GM12864 (cell line): ENCODE data around the gene KCNG2.

ENCODE experiments used
- DNase-seq: peaks from one replicate; pipeline ENCODE4 v3.0.0-alpha.2; 2011; ENCODE audit warnings: low read depth
- H3K4me3 ChIP-seq: 2 replicates; pipeline ENCODE4 v1.5.1; 2011; ENCODE audit warnings: mild to moderate bottlenecking, low read depth, low read length, control low read depth
- TF ChIP-seq, protein P1 (sequence below): IDR thresholded peaks from 2 replicates; pipeline ENCODE4 v1.5.1; 2011; ENCODE audit warnings: low read depth, mild to moderate bottlenecking, moderate library complexity, low read length, control low read depth, inconsistent platforms; ENCODE audit errors: missing control alignments

KCNG2 gene

DNA sequence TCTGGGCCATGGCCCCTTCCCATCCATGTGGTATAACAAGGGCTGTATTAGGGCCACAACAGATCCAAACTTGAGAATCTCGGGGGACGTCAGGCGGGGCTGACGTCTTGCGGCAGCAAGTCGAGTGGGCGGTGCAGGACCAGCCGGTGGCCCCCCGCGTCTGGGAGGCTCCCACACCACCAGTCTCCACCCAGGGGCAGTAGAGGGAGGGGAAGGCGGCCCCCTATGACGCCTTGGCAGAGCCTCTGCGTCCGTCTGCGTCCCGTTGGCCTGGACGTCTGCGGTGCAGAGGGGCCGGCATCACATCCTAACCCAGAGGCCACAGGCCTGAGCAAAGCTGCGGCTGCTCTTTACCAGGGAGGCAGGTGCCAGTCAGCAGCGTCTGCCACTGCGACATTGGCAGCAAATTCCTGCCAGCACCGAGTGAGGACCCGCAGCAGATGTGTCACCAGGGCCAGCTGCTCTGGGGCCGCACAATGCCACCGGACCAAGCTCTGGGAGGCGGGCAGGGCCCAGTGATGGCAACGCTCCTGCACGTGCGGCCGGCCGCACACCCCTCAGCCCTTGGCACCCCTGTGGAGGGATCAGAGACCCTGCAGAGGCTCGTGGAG lies 73.8 kb downstream of the KCNG2 start:
- no peak overlapping the region for H3K4me3 ChIP-seq
- TF ChIP-seq, protein P1, sequence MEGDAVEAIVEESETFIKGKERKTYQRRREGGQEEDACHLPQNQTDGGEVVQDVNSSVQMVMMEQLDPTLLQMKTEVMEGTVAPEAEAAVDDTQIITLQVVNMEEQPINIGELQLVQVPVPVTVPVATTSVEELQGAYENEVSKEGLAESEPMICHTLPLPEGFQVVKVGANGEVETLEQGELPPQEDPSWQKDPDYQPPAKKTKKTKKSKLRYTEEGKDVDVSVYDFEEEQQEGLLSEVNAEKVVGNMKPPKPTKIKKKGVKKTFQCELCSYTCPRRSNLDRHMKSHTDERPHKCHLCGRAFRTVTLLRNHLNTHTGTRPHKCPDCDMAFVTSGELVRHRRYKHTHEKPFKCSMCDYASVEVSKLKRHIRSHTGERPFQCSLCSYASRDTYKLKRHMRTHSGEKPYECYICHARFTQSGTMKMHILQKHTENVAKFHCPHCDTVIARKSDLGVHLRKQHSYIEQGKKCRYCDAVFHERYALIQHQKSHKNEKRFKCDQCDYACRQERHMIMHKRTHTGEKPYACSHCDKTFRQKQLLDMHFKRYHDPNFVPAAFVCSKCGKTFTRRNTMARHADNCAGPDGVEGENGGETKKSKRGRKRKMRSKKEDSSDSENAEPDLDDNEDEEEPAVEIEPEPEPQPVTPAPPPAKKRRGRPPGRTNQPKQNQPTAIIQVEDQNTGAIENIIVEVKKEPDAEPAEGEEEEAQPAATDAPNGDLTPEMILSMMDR, result no peak

DNA sequence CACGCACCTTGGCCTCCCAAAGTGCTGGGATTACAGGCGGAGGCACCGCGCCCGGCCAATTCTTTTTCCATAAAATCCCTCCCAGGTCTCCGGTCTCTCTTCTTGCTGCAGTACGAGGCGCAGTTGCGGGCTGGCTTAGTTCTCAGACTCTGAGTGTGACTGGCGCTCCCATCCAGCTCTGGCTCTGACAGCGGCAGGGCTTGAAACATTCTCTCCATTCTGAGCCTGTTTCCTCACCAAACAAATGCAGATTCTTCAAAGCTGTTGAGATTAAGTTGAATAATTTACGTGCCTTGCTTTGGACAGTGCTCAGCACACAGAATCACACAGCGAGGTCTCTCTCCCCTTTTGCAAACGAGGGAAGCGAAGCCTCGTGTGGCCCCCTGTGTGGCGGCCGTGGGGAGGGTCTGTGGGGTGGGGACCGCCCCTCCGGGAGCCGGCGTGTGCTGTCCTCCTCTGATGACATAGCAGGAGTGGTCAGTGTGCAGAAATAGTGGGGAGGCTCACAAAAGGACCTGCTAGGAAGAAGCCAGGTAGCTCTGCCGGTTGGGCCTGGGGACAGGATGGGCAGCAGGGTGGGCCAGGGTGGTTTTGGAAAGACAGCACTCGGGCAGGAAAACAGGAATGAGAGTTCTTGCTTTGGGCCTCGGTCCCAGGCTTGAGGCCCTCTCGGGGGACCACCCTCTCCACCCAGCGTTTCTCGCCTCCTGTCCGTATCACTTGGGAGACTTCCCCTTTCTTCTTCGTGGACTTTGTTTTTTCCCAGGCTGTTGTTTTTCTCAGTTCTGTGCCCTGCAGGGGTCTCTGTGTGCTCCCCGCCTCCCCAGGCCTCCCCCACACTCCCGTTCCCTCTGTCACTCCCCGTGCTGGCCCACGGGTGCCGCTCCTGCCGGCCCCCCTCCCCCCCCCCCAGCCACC lies 75.0 kb downstream of the KCNG2 start:
- TF ChIP-seq, protein P1, result no peak
- H3K4me3 ChIP-seq, result no peak overlapping the region
- no peak for DNase-seq

More for the DNA sequence above, 73.8 kb downstream of the KCNG2 start:
- no peak for DNase-seq

DNA sequence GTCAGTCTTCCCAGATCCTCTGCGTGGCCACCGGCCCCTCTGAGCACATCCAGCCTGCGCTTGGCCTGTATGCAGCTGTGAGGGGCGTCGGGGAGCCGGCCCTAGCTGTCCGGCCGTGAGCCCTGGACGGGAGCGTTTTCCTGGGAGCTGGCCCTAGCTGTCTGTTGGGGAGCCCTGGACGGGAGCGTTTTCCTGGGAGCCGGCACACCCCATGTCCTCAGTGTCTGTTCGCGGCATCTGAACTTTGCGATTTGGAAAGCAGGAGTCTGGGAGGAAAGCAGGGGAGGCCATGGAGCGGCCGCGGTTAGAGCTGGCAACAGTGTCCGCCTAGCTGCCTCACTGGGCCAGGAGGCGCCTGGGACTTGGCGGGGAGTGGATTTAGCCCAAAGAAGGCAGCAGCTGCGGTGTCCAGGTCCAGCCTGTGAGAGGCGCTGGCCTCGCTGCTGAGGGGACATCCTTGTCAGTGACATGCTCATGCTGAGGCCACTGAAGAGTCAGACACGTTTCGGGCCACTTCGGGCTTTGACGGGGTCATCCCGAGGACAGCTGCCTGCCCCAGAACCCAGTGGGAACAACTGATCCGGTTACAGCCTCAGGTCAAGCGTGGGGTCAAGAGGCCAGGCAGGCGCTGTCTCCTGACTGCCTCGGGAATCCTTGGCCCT lies 75.8 kb downstream of the KCNG2 start:
- no peak for DNase-seq
- TF ChIP-seq, protein P1, result no peak

DNA sequence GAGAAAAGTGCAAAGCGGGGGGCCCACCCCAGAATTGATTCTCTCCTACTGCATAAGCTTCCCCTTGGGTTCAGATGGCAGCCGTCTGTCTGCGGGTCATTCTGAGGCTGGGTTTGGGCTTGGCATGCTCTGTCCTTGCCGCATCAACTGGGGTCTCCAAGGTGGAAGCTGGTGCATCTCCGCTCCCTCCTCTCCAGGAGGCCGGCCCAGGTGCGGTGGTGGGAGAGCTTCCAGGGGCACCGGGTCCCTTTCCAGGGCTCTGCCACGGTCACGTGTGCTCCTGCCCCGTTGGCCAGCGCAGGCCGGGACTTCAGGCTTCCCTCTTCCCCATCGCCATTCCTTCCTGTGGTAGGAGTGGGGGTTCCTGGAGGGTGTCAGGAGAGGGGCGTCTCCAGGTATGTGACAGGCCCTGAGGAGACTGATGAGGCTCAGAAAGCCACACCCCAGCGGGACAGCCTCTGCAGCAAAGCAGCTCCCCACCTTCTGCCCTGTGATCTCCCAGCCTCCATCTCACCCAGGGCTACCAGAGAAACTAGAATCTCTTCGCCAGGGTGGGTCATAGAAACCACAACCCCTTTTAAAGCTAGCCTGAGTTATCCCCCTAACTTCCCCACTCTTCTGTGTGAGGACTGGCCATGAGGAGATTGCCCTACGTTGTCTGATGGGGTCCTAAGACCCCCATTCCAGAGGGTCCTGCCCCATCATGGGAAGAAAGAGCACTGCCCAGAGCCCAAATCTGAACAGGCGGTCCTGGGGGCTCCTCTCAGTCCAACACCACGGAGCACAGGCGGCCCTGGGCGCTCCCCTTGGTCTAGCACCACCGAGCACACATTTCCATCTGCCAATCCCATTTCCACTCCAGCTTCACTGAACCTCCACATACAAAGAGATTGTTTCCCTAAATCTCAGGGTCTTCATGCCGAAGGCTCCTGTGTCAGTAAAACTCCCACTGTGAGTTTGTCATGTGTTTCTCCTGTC lies 77.1 kb downstream of the KCNG2 start:
- no peak overlapping the region for H3K4me3 ChIP-seq
- TF ChIP-seq, protein P1, result no peak
- no peak for DNase-seq

More for the DNA sequence above, 75.8 kb downstream of the KCNG2 start:
- H3K4me3 ChIP-seq, result no peak overlapping the region

DNA sequence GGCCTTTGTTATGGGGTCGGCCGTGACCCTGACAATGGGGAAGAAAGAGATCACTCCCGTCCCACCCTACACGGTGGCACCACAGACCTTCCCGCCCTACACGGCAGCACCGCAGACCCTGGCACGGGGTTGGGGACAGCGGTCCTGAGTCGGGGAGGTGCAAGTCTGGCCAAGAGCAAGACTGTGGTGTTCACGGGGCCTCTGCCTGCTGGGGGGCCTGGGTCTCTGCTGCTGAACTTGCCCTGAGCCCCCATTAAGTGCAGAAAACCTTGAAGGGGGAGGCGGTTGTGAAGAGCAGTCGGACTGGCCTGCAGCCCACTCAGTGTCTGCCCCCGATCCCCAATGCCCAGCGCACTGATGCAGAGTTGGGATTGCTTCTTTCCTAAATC lies 77.8 kb downstream of the KCNG2 start:
- no peak overlapping the region for H3K4me3 ChIP-seq
- no peak for DNase-seq
- TF ChIP-seq, protein P1, result no peak

DNA sequence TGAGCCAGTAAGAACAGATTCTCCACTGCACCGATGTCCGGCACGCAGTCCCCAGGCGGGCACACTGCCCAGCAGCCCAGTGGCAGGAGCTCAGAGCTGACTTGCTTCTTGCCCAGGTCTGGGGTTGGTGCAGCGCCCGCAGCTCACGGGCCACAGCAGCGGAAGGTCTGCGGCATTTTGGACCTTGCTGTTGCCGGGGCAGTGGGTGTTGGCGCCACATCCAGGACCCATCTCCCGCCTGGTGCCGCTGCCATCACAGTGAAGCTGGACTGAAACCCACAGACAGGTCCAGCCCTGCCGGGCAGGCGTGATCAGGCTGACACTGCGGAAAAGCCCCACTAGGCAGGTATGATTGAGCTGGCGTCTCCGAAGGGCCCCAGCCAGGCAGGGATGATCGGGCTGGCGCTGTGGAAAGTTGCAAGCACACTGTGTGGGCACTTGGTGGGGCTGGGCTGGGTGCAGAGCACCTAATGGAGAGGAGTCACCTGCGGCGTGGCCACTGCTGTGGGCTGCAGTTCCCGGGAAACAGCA lies 78.3 kb downstream of the KCNG2 start:
- TF ChIP-seq, protein P1, result no peak
- no peak for DNase-seq

More for the DNA sequence above, 78.3 kb downstream of the KCNG2 start:
- no peak overlapping the region for H3K4me3 ChIP-seq
